Kidney (tissue), 14 donors: Measurements from ENCODE around the gene C16orf78. TPM values are rescaled to one million over a fixed set of nuclear protein-coding genes. Genes with fewer than 3 reads are reported as not detected.

ENCODE experiments used
- DNase-seq, 5 donors: peaks; one replicate each; pipeline ENCODE4 v3.0.0-alpha.2; 2013 to 2020
- FAIRE-seq: peaks from 2 replicates; lab custom pipeline; 2012; peaks lifted over from hg19 to GRCh38; lab: Jason Lieb, UNC
- H3K27ac ChIP-seq, 2 donors: one replicate each; pipeline ENCODE4 v1.7.0; 2013; ENCODE audit warnings: low read depth in 2 of 2, low read length in 2 of 2, inconsistent platforms in 1 of 2
- H3K27me3 ChIP-seq: one replicate; pipeline ENCODE4 v1.7.1; 2013; ENCODE audit warnings: low read length, inconsistent platforms; ENCODE audit not compliant: control insufficient read depth, insufficient read depth
- H3K36me3 ChIP-seq, 3 donors: one replicate each; pipeline versions ENCODE4 v1.7.0 to v1.7.1; 2013; ENCODE audit warnings: low read length in 3 of 3, control low read depth in 1 of 3, inconsistent platforms in 1 of 3; ENCODE audit not compliant: insufficient read depth in 3 of 3, control insufficient read depth in 2 of 3
- H3K4me1 ChIP-seq, 3 donors: one replicate each; pipeline versions ENCODE4 v1.7.0 to v1.7.1; 2013; ENCODE audit warnings: low read length in 3 of 3, inconsistent platforms in 1 of 3, low read depth in 1 of 3; ENCODE audit not compliant: control insufficient read depth in 2 of 3, insufficient read depth in 2 of 3
- H3K4me3 ChIP-seq, 3 donors: one replicate each; pipeline versions ENCODE4 v1.7.0 to v1.8.1; 2013; ENCODE audit warnings: low read length in 3 of 3, control low read depth in 1 of 3, inconsistent platforms in 1 of 3
- H3K9ac ChIP-seq, 3 donors: one replicate each; pipeline versions ENCODE4 v1.7.0 to v1.7.1; 2013; ENCODE audit warnings: low read length in 3 of 3, control low read depth in 1 of 3, inconsistent platforms in 1 of 3
- H3K9me3 ChIP-seq, 3 donors: one replicate each; pipeline versions ENCODE4 v1.7.0 to v1.7.1; 2013; ENCODE audit warnings: low read length in 3 of 3, control low read depth in 1 of 3, inconsistent platforms in 1 of 3; ENCODE audit not compliant: control insufficient read depth in 2 of 3, insufficient read depth in 1 of 3
- CTCF ChIP-seq: IDR thresholded peaks from 3 replicates; pipeline ENCODE4 v1.5.1; 2012; ENCODE audit warnings: mild to moderate bottlenecking, moderate library complexity, borderline replicate concordance; ENCODE audit not compliant: insufficient read depth; ENCODE audit errors: extremely low read depth
- intact Hi-C: fragments of 100-400 bp; cut with DNase I; formaldehyde crosslinking; loops from one replicate; pipeline ENCODE4 v1.11.1; 2022
- polyA plus RNA-seq: library from polyadenylated mRNA; stranded (reverse); fragments of 350-450 nt; fragmentation: Illumina TruSeq; extraction: RNeasy Lipid Tissue Mini Kit (QIAGEN cat#74804); gene quantifications from one replicate; pipeline ENCODE4 v1.2.3, GENCODE V29; 2014; ENCODE audit warnings: low read depth, low replicate concordance; ENCODE audit not compliant: insufficient read depth
- total RNA-seq: library from RNA; stranded (reverse); fragmentation: NEBNext Ultra II Directional; extraction: Animal tissue kit (Norgen Biotek cat#: 25700); gene quantifications from one replicate; pipeline ENCODE4 v1.2.1, GENCODE V29; 2021
- donor health status: control.
- donor health status: control.
- donor health status: control.
- donor health status: control.
- donor health status: control.
- donor health status: DM: yes; HTN: yes; CAD: no.
- donor health status: Normal renal cell carcinoma (clear cell type).

Gene C16orf78
- total and polyA plus RNA-seq, 2 donors from 2014 or later, result not detected

DNA sequence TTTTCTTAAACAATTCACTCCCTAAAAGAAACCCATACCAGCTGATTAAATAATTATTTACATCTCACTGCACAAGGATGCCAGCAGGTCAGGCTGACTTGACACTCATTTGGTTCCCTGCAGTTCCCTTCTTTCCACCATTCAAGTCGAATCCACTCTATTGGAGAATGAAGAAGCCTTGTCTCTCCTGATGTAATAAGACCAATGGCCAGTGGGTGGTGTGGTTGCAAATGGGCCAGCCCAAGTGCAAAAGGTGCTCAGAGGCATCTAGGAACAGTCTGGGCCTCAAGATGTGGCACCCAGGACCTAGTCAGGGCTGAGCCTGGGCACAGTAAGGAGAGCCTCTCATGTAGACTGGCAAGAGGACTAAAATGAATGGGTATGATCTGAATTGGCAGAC lies 9.3 kb downstream of the C16orf78 start:
- H3K4me1 ChIP-seq, result no peaks in the 10 kb centered on the region
- no peaks in the 10 kb centered on the region for H3K9me3 ChIP-seq
- intact Hi-C loops, result no loop called here
- no peak overlapping the region for H3K9ac ChIP-seq
- DNase-seq (no peak), FAIRE-seq (no peak)
- TF ChIP-seq CTCF, result no peak
- no peaks in the 10 kb centered on the region for H3K27me3 ChIP-seq
- H3K27ac ChIP-seq, result no peak overlapping the region
- no peak overlapping the region for H3K4me3 ChIP-seq
- no peaks in the 10 kb centered on the region for H3K36me3 ChIP-seq

- intact Hi-C loops, result no loop called here
- no peak for FAIRE-seq
These were observed 21.4 kb downstream of the C16orf78 start for GRCh38 chr16:49395021-49395420.

DNA sequence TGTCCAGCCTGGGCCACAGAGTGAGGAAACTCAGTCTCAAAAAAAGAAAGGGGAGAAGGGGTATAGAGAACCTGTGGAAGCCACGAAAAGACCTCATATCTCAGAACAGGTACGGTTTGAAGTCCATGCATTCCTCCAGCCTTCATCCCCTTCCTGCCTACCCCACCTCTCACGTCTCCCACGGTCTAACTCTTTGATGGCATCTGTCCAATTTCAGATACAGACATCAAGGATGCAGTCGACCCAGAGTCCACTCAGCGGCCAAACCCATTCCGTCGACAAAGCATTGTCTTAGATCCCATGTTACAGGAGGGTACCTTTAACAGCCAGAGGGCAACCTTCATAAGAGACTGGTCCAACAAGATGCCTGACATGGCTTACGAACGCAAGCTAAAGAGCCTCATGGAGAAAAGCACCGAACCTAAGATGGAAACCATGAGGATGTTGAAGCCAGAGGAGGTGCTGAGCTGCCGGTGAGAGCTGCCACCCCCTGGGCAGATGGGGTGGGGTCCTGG lies 22.7 kb downstream of the C16orf78 start:
- H3K27me3 ChIP-seq, result no peaks in the 10 kb centered on the region
- intact Hi-C loops, result no loop called here
- no peak overlapping the region for H3K4me3 ChIP-seq
- no peak for TF ChIP-seq CTCF
- no peaks in the 10 kb centered on the region for H3K36me3 ChIP-seq
- no peak overlapping the region for H3K9ac ChIP-seq
- H3K4me1 ChIP-seq, result no peaks in the 10 kb centered on the region
- H3K9me3 ChIP-seq, result no peaks in the 10 kb centered on the region
- no peak overlapping the region for H3K27ac ChIP-seq
- FAIRE-seq (no peak), DNase-seq (no peak)

More at GRCh38 chr16:49395021-49395420, 21.4 kb downstream of the C16orf78 start:
- no peak overlapping the region for H3K27ac ChIP-seq
- H3K4me1 ChIP-seq, result no peaks in the 10 kb centered on the region
- H3K9ac ChIP-seq, result no peak overlapping the region
- no peaks in the 10 kb centered on the region for H3K9me3 ChIP-seq
- DNase-seq, result no peak
- no peaks in the 10 kb centered on the region for H3K36me3 ChIP-seq
- no peaks in the 10 kb centered on the region for H3K27me3 ChIP-seq
- H3K4me3 ChIP-seq, result no peak overlapping the region
- TF ChIP-seq CTCF, result no peak

DNA sequence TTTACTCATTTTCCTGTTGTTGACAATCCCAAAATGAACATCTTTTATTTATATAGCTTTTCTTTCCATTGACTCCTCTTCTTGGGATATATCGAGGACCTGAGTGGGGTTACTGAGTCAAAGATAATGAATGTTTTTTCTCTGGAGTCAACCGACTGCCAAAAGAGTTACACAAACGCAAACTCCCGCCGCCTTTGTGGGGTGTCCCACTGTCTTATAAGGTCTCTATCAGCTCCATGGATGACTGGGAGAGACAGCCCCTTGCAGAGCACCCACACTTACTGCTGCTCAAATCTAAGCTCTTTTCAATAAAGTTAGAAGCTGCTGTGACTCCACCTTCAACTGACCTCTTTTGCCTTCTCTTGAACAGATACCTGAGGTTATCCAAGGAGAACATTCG lies 25.2 kb downstream of the C16orf78 start:
- H3K9me3 ChIP-seq, result no peaks in the 10 kb centered on the region

More for the DNA sequence above, 25.2 kb downstream of the C16orf78 start:
- H3K27me3 ChIP-seq, result no peaks in the 10 kb centered on the region
- H3K36me3 ChIP-seq, result no peaks in the 10 kb centered on the region
- H3K27ac ChIP-seq, result no peak overlapping the region
- no peak overlapping the region for H3K9ac ChIP-seq
- no peak for DNase-seq
- TF ChIP-seq CTCF, result no peak
- no peak for FAIRE-seq
- no peak overlapping the region for H3K4me3 ChIP-seq
- intact Hi-C loops, result no loop called here
- no peaks in the 10 kb centered on the region for H3K4me1 ChIP-seq
